Loucy (cell line): ENCODE data around the gene SPEG.

Source experiments
- EZH2phosphoT487 ChIP-seq: fragments of 200-600 bp; IDR thresholded peaks from 2 replicates; pipeline ENCODE4 v1.6.1; 2018; ENCODE audit warnings: antibody characterized with exemption, mild to moderate bottlenecking, moderate library complexity, borderline replicate concordance
- TF ChIP-seq, protein P1 (sequence below): fragments of 200-600 bp; sonication (generic); conservative IDR thresholded peaks from 2 replicates; pipeline ENCODE4 v1.5.1; 2014; ENCODE audit warnings: mild to moderate bottlenecking, antibody characterized with exemption, low read length

DNA sequence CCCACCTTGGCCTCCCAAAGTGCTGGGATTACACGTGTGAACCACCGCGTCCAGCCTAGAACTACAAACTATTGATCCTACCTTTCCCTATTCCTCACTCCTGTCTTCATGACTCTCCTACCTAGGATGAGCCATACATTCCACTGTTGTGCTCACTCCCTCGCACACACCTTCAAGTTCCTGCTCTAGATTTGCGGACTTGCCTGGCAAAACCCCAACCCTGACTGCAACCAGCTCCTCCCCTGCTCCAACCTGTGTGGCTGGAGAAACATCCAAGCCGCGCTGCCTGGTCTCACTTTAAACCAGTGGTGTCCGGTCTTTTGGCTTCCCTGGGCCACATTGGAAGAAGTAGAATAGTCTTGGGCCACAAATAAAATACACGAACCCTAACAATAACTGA lies 41.9 kb upstream of the SPEG start:
- TF ChIP-seq, protein P1, sequence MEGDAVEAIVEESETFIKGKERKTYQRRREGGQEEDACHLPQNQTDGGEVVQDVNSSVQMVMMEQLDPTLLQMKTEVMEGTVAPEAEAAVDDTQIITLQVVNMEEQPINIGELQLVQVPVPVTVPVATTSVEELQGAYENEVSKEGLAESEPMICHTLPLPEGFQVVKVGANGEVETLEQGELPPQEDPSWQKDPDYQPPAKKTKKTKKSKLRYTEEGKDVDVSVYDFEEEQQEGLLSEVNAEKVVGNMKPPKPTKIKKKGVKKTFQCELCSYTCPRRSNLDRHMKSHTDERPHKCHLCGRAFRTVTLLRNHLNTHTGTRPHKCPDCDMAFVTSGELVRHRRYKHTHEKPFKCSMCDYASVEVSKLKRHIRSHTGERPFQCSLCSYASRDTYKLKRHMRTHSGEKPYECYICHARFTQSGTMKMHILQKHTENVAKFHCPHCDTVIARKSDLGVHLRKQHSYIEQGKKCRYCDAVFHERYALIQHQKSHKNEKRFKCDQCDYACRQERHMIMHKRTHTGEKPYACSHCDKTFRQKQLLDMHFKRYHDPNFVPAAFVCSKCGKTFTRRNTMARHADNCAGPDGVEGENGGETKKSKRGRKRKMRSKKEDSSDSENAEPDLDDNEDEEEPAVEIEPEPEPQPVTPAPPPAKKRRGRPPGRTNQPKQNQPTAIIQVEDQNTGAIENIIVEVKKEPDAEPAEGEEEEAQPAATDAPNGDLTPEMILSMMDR, result no peak
- no peak for TF ChIP-seq EZH2phosphoT487
